ENCODE results near the gene MMD. TPM values are rescaled to one million over a fixed set of nuclear protein-coding genes. Genes with fewer than 3 reads are reported as not detected.
A peak's percentile ranks its signal among the peaks of the same experiment; 100 is the strongest.
"Not testable (repeated sequence)": the region's sequence is repeated elsewhere in the genome, so short reads cannot be mapped to it uniquely, and the experiment has no call there.

Gene MMD
- total RNA-seq, 1 experiment from 2014 or later: 6.8 TPM

DNA sequence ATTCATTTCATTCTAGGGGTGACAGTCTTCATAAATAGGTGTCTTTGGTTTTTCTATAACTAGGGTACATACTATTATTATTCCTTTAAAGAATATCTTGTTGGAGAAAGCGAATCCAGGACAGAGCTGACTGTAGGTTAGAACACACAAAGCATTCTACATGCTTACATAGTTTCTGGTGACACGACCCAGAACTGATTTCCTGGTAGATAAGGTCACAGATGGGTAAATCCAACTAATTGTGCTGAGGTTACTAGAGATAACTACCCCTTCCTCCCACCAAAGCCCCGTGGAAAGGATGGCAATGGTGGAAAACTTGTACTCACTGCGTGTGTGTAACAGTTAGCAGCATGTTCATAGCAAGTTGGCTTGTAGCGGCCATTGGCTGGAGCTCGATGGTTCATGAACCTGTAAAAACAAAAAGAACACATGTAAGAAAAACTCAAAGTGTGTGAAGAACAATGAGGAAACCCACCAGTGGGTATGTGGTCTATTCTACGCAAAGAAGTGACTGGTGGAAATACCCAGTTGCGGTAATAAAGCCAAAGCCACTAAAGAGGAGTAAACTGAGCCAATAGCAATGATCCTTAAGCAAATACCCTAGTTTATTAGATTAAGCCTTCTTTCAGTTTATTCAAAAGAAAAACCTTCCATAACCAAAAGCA lies 7.7 kb downstream of the MMD start:
- H3K36me3 ChIP-seq: peaks cover 11% of the 10 kb centered on the region
- H3K27me3 ChIP-seq: no peaks in the 10 kb centered on the region
- DNase-seq: no peak
- no peaks in the 10 kb centered on the region for H3K9me3 ChIP-seq
- H3K4me3 ChIP-seq: no peak overlapping the region

DNA sequence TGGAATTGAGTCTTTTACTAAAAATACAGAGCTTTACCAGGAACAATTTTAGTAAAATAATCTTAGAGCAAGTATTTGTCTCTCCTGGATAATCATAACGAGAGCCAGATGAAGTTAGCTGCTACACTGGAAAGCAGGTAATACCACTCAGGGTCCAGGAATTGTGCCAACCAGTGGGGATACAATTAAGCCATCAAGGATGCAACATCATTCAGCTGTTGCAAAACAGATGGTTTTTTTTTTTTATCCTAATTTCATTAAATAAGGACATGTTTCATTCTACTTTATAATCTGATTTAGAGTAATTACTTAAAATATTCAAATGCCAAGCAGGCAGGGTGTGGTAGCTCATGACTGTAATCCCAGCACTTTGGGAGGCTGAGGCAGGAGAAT lies 10.2 kb downstream of the MMD start:
- Histone ChIP-seq H3K27me3 (no peaks in the 10 kb centered on the region), H3K4me3 (no peak overlapping the region), H3K9me3 (no peaks in the 10 kb centered on the region), H3K36me3 (peaks cover 13% of the 10 kb centered on the region)
- no peak for DNase-seq

DNA sequence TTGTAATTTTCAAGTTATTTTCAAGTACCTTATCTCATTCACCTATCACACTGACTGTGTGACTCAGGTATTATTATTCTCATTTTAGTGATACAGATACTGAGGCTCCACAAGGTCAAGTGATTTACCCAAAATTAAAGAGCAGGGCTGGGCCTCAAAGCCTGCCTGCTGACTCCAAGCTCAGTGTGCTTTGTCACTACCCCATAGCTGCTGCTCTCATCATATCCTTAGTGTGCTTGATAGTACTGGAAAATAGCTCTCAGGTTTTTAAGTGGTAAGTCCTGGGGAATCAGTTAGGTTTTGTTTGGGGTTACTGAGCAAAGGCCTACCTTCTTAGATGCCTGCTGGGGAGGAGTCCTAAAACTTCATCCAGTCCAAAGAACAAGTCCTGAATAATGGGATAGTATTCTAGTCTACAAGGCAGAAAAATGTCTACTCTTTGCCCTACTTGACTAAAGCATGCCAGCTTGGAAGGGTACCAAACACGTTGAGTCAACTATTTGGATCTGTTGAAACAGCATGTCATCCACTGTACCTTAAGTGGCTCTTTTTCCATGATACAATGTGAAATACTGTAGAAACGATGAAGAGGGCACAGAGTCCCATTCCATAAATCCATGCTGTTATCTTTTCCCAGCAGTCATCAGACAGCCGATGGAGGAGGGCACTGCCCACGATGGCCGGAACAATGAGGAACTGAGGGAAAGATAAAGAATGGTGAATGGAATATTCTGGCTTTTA lies 10.7 kb downstream of the MMD start:
- Histone ChIP-seq H3K36me3 (peaks cover 13% of the 10 kb centered on the region), H3K9me3 (no peaks in the 10 kb centered on the region), H3K4me3 (no peak overlapping the region), H3K27me3 (no peaks in the 10 kb centered on the region)
- DNase-seq: peak; percentile 55

- DNase-seq: no peak
- no peak overlapping the region for H3K4me3 ChIP-seq
- H3K36me3 ChIP-seq: peaks cover 13% of the 10 kb centered on the region
Observed at GRCh38 chr17:55409030-55409800, 12.4 kb downstream of the MMD start.

GRCh38 chr17:55407641-55408566 lies 13.7 kb downstream of the MMD start:
- Histone ChIP-seq H3K36me3 (peaks cover 15% of the 10 kb centered on the region), H3K27me3 (no peaks in the 10 kb centered on the region), H3K9me3 (no peaks in the 10 kb centered on the region), H3K4me3 (no peak overlapping the region)
- no peak for DNase-seq

More at GRCh38 chr17:55409030-55409800, 12.4 kb downstream of the MMD start:
- no peaks in the 10 kb centered on the region for H3K9me3 ChIP-seq
- H3K27me3 ChIP-seq: no peaks in the 10 kb centered on the region

DNA sequence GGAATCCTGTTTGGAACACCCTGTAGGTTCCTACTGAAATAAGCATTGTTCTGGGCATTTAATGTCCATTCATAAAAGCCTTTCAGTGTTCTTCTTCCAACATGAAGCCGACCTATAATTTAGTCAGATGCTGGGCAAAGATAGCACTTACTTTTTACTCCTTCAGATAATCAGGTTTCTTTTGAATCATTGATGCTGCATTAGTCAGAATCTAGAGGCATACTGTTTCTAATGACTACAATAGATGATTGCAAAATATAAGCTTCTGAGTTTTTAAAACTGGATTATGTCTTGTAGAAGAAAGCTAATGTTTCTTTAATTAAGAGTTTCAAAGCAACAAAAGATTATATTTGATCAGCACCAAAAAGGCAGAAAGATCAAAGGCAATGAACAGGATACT lies 16.0 kb downstream of the MMD start:
- no peaks in the 10 kb centered on the region for H3K27me3 ChIP-seq
- H3K36me3 ChIP-seq: peaks cover 12% of the 10 kb centered on the region
- no peaks in the 10 kb centered on the region for H3K9me3 ChIP-seq
- DNase-seq: no peak
- H3K4me3 ChIP-seq: no peak overlapping the region

DNA sequence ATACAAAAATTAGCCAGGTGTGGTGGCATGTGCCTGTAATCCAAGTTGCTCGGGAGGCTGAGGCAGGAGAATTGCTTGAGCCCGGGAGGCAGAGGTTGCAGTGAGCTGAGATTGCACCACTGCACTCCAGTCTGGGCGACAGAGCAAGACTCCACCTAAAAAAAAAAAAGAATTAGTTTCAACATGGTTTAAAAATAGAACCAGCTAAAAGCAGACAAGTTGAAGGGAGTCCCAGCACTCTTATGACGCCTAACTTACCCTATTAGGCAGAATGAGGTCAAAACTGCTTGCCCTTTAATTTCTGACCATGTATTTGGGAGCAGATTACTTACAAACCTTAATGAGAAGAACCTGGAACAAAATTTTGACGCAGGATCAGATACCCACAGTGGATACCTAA lies 17.4 kb downstream of the MMD start:
- not testable (repeated sequence) for H3K36me3 ChIP-seq, DNase-seq, H3K9me3 ChIP-seq, H3K27me3 ChIP-seq, H3K4me3 ChIP-seq

- Histone ChIP-seq H3K9me3 (no peaks in the 10 kb centered on the region), H3K27me3 (no peaks in the 10 kb centered on the region), H3K36me3 (peaks cover 2% of the 10 kb centered on the region), H3K4me3 (no peak overlapping the region)
- DNase-seq: no peak
Observed at GRCh38 chr17:55402374-55402773, 19.3 kb downstream of the MMD start.

- Histone ChIP-seq H3K9me3 (no peaks in the 10 kb centered on the region), H3K4me3 (no peak overlapping the region), H3K36me3 (peaks cover 2% of the 10 kb centered on the region), H3K27me3 (no peaks in the 10 kb centered on the region)
- DNase-seq: no peak
Observed at GRCh38 chr17:55398689-55399088, 22.9 kb downstream of the MMD start.

GRCh38 chr17:55395803-55396505 lies 25.7 kb downstream of the MMD start:
- no peaks in the 10 kb centered on the region for H3K9me3 ChIP-seq
- no peaks in the 10 kb centered on the region; the same call in 1 of the 2 replicates for H3K36me3 ChIP-seq
- no peaks in the 10 kb centered on the region for H3K27me3 ChIP-seq
- H3K4me3 ChIP-seq: no peak overlapping the region
- no peak for DNase-seq

- DNase-seq: no peak
- no peaks in the 10 kb centered on the region for H3K9me3 ChIP-seq
- no peaks in the 10 kb centered on the region for H3K36me3 ChIP-seq
- H3K4me3 ChIP-seq: no peak overlapping the region
- H3K27me3 ChIP-seq: no peaks in the 10 kb centered on the region
Observed at GRCh38 chr17:55394357-55395021, 27.1 kb downstream of the MMD start.

DNA sequence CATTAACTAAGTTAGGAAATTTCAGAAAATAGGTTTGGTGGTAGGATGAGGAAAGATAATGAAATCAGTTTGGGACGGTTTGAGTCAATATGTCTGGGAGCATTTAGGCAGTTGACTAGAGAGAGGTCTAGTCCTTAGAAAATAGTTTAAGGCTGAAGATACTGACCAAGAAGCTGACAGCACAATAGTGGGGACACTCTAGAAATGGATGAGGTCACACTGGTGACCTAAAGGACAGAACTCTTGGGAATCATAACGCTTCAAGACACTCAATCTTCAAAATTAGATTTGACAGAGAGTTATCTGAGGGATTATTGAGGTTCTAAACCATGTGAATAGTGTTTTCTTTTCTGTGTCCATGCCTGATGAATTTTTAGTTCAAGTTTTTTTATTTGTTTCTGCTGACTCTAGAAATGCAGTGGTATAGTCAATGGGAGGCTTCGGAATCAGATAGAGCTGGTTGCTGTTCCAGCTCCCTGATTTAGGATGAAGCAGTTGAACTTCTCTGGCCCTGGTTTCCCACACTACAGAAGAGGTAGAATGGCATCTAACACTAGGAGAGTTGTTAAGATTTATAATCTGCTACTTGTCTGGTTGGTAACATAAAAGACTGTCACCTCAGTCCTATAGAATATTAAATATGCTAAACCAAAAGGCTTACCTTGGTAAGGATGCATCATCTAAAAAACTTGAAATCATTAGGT lies 29.7 kb downstream of the MMD start:
- DNase-seq: no peak
- Histone ChIP-seq H3K36me3 (no peaks in the 10 kb centered on the region), H3K27me3 (no peaks in the 10 kb centered on the region), H3K4me3 (no peak overlapping the region), H3K9me3 (no peaks in the 10 kb centered on the region)

GRCh38 chr17:55391244-55391757 lies 30.3 kb downstream of the MMD start:
- H3K36me3 ChIP-seq: no peaks in the 10 kb centered on the region
- DNase-seq: no peak

DNA sequence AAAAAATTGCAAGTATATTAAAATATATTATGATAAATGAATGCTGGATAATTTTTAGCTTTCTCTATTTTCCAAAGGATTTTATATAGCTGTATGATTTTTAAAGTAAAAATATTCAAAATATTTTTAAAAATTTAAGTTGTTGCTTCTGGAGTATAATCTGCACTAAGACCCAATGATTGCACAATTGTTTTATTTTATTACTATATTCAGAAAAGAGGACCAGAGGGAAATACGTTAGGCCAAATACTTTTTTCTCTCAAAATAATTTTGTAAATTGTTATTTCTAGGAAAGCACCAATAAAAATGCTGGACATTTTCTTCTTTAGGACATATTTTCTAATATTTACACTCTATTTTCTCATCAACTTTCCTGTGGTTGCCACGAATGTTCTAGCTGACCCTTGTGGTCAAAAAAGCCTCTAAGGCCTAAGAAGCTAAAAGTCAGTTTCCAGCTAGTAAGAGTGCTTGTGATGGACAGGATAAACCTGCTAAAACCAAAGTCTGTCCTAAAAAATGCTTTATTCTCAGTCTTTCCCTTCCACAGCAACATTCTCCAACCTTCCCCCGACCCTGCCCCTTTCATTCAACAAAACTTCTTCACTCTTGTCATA lies 31.2 kb downstream of the MMD start:
- H3K27me3 ChIP-seq: no peaks in the 10 kb centered on the region
- H3K9me3 ChIP-seq: no peaks in the 10 kb centered on the region
- H3K36me3 ChIP-seq: no peaks in the 10 kb centered on the region
- no peak for DNase-seq
- H3K4me3 ChIP-seq: no peak overlapping the region

More at GRCh38 chr17:55391244-55391757, 30.3 kb downstream of the MMD start:
- H3K9me3 ChIP-seq: no peaks in the 10 kb centered on the region
- H3K27me3 ChIP-seq: no peaks in the 10 kb centered on the region
- H3K4me3 ChIP-seq: no peak overlapping the region
